GM21515 (cell line): ENCODE data around the gene TNFAIP1.

Experiments
- ATAC-seq: cut with Tn5 transposase; IDR thresholded peaks from one replicate; pipeline ENCODE4 v1.9.1; 2021; ENCODE audit not compliant: unreplicated experiment

TNFAIP1 gene

GRCh38 chr17:28395426-28395825, 59.9 kb downstream of the TNFAIP1 start:
- ATAC-seq, result no peak

- no peak for ATAC-seq
These were observed 60.4 kb downstream of the TNFAIP1 start for GRCh38 chr17:28395968-28396367.
